ENCODE measurements around the gene CELF1.

DNA sequence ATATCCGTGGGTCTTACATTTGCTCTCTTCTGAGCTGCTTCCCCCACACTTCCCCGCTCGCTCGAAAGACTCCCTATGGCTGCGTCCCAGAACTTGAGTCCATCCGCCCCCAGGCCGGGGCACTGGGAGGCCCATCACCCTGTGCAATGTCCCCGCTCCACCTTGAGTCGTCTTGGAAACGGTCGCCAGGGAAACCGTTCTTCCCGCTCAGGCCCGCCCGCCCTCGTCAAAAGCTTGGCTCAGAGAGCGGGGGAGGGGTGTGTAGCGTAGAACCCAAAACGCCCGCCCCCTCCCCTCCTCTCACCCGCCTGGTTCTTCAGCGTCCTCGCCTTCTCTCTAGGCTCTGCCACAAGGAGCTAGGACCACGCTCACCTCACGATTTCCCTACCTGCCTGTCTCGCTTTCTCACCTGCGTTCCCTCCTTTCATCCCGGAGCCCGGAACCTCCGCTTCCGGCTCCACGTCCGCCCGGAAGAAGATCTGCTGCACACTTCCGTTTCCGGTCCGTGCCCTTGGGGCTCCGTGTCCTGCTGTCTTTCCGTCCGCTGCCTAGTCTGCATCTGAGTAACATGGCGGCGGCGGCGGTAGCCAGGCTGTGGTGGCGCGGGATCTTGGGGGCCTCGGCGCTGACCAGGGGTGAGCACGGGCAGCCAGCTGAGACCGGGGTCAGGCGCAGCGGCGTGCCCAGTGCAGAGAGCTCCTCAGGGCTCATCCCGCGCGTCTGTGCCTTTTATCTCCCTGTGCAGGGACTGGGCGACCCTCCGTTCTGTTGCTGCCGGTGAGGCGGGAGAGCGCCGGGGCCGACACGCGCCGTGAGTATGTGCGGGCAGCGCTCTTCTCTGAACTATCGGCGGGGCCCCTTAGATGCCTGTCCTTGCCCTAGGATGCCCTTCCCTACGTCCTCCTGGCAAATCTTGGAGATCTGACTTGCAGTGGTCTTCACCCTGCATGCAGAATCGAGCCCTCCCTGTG lies 25.9 kb upstream of the CELF1 start, which contains the start of the genes KBTBD4 and NDUFS3:
- TF ChIP-seq POLR2AphosphoS5 (IDR thresholded peaks at IDR 0.05; ENCODE audit: low read depth, low read length) (peak; percentile 88), YY1 (IDR thresholded peaks at IDR 0.05; ENCODE audit: low read depth) (peak; percentile 97), CHD2 (IDR thresholded peaks at IDR 0.05; ENCODE audit: low read length, partially characterized antibody) (peak; percentile 92), EP300 (IDR thresholded peaks at IDR 0.05; ENCODE audit: borderline replicate concordance in 1 of 2, low read depth in 1 of 2, low read length in 1 of 2) (no peak; a peak in 1 of 4 replicates), RXRA (IDR thresholded peaks at IDR 0.05; ENCODE audit: borderline replicate concordance, low read depth) (no peak), TAF1 (IDR thresholded peaks at IDR 0.05; ENCODE audit: borderline replicate concordance, low read depth, low read length) (peak; percentile 98), RFX5 (IDR thresholded peaks at IDR 0.05; ENCODE audit: low read length) (no peak), NFIC (IDR thresholded peaks at IDR 0.05; ENCODE audit: borderline replicate concordance) (peak; percentile 23; the same call in 1 of the 2 replicates), EZH2phosphoT487 (IDR thresholded peaks at IDR 0.05; ENCODE audit: borderline replicate concordance, low read depth) (no peak)
- TF ChIP-seq, protein P1, sequence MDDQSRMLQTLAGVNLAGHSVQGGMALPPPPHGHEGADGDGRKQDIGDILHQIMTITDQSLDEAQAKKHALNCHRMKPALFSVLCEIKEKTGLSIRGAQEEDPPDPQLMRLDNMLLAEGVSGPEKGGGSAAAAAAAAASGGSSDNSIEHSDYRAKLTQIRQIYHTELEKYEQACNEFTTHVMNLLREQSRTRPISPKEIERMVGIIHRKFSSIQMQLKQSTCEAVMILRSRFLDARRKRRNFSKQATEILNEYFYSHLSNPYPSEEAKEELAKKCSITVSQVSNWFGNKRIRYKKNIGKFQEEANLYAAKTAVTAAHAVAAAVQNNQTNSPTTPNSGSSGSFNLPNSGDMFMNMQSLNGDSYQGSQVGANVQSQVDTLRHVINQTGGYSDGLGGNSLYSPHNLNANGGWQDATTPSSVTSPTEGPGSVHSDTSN (IDR thresholded peaks at IDR 0.05): no peak
- TF ChIP-seq, protein P2, sequence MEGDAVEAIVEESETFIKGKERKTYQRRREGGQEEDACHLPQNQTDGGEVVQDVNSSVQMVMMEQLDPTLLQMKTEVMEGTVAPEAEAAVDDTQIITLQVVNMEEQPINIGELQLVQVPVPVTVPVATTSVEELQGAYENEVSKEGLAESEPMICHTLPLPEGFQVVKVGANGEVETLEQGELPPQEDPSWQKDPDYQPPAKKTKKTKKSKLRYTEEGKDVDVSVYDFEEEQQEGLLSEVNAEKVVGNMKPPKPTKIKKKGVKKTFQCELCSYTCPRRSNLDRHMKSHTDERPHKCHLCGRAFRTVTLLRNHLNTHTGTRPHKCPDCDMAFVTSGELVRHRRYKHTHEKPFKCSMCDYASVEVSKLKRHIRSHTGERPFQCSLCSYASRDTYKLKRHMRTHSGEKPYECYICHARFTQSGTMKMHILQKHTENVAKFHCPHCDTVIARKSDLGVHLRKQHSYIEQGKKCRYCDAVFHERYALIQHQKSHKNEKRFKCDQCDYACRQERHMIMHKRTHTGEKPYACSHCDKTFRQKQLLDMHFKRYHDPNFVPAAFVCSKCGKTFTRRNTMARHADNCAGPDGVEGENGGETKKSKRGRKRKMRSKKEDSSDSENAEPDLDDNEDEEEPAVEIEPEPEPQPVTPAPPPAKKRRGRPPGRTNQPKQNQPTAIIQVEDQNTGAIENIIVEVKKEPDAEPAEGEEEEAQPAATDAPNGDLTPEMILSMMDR (IDR thresholded peaks at IDR 0.05): no peak
